ENCODE data around the gene OR4E2.

Gene OR4E2

DNA sequence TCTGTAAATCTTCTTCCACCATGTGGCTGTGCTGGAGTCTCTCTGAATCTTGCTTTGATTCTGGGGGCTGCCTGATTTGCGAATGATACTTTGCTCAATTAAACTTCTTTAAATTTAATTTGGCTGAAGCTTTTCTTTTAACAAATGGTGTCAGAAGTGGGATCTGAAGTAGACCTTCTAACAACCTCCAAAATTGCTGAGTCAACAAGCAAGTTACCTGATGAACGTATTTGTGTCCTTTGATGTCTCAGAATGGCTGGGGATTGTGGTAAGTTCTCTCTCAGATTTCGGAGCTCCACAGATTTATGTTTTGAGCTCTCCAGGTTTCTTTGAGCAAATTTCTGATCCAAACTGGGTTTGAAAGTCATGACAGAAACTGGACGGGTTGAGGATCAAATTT is 21.9 kb downstream of the OR4E2 start:
- TF ChIP-seq SIN3A (IDR thresholded peaks at IDR 0.05; ENCODE audit: borderline replicate concordance, insufficient read depth, low read length): no peak

DNA sequence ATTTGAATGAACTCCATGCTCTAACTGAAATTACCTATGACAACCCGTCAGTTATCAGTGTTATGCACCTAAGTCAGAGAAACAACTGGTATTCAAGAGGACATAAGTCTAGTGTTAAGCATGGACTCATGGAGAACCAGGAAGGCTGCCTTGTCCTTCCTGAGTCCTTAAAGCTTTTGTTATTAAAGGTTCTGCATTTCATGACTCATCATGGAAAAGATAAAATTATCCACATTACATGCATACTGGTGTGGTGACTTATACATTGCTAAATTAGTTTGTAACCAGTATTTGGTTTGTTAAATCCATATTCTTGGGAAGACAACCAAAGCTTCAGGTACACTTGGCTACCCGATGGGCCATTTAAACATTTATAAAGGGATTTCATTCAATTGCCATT is 26.4 kb downstream of the OR4E2 start:
- TF ChIP-seq, protein P1, sequence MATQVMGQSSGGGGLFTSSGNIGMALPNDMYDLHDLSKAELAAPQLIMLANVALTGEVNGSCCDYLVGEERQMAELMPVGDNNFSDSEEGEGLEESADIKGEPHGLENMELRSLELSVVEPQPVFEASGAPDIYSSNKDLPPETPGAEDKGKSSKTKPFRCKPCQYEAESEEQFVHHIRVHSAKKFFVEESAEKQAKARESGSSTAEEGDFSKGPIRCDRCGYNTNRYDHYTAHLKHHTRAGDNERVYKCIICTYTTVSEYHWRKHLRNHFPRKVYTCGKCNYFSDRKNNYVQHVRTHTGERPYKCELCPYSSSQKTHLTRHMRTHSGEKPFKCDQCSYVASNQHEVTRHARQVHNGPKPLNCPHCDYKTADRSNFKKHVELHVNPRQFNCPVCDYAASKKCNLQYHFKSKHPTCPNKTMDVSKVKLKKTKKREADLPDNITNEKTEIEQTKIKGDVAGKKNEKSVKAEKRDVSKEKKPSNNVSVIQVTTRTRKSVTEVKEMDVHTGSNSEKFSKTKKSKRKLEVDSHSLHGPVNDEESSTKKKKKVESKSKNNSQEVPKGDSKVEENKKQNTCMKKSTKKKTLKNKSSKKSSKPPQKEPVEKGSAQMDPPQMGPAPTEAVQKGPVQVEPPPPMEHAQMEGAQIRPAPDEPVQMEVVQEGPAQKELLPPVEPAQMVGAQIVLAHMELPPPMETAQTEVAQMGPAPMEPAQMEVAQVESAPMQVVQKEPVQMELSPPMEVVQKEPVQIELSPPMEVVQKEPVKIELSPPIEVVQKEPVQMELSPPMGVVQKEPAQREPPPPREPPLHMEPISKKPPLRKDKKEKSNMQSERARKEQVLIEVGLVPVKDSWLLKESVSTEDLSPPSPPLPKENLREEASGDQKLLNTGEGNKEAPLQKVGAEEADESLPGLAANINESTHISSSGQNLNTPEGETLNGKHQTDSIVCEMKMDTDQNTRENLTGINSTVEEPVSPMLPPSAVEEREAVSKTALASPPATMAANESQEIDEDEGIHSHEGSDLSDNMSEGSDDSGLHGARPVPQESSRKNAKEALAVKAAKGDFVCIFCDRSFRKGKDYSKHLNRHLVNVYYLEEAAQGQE (IDR thresholded peaks at IDR 0.05; ENCODE audit: insufficient read depth in 1 of 2, low read depth in 2 of 2, low read length in 2 of 2): no peak
- no peak for TF ChIP-seq FOXP2 (optimal IDR thresholded peaks at IDR 0.05; ENCODE audit: borderline replicate concordance, extremely low read depth, extremely low read length, insufficient read depth)
- no peak for TF ChIP-seq TAF1 (IDR thresholded peaks at IDR 0.05; ENCODE audit: borderline replicate concordance, insufficient read depth, low read length)
- no peak for TF ChIP-seq SIN3A (IDR thresholded peaks at IDR 0.05; ENCODE audit: borderline replicate concordance, insufficient read depth, low read length)
- TF ChIP-seq POLR2AphosphoS5 (IDR thresholded peaks at IDR 0.05; ENCODE audit: low read depth, low read length): no peak

DNA sequence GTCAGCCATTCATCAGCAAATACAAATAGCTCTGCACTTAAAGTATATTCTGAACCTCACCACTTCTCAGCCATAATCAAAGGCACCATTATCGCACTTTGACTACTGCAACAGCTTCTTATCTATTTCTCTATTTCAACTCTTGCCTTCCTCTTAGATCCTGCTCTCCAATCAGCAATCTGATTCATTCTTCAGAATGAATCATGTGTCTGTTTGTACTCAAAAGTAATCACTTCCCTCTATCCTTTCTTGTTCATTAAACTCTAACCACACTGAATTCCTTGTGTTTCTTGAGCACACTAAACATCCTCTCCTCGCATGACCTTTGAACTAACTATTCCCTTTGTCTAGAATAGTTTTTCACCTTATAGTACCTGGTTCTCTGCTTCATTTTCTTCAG is 32.8 kb downstream of the OR4E2 start:
- TF ChIP-seq FOXP2 (optimal IDR thresholded peaks at IDR 0.05; ENCODE audit: borderline replicate concordance, extremely low read depth, extremely low read length, insufficient read depth) (no peak), TAF1 (IDR thresholded peaks at IDR 0.05; ENCODE audit: borderline replicate concordance, insufficient read depth, low read length) (no peak), SIN3A (IDR thresholded peaks at IDR 0.05; ENCODE audit: borderline replicate concordance, insufficient read depth, low read length) (no peak), POLR2AphosphoS5 (IDR thresholded peaks at IDR 0.05; ENCODE audit: low read depth, low read length) (no peak)
- TF ChIP-seq, protein P1 (IDR thresholded peaks at IDR 0.05; ENCODE audit: insufficient read depth in 1 of 2, low read depth in 2 of 2, low read length in 2 of 2): no peak

DNA sequence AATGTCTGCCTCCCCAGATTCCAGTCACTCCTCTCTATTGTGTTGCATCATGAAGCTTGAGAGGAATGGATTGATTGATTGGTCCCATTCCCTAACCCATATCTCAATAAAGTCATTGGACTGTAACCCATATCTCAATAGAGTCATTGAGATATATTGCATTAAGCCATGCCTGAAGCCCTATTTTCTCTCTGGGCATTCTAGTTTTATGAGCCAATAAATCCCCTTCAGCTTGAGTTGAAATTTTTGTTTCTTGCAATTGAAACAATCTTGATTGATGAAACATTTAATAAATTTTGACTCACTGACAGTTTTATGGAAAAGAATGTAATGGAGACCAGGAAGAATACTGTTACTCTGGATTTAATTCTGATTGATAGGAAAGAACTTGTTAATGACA is 40.8 kb downstream of the OR4E2 start:
- TF ChIP-seq SIN3A (IDR thresholded peaks at IDR 0.05; ENCODE audit: borderline replicate concordance, insufficient read depth, low read length) (no peak), POLR2AphosphoS5 (IDR thresholded peaks at IDR 0.05; ENCODE audit: low read depth, low read length) (no peak), TAF1 (IDR thresholded peaks at IDR 0.05; ENCODE audit: borderline replicate concordance, insufficient read depth, low read length) (no peak), FOXP2 (optimal IDR thresholded peaks at IDR 0.05; ENCODE audit: borderline replicate concordance, extremely low read depth, extremely low read length, insufficient read depth) (no peak)
- TF ChIP-seq, protein P1 (IDR thresholded peaks at IDR 0.05; ENCODE audit: insufficient read depth in 1 of 2, low read depth in 2 of 2, low read length in 2 of 2): no peak

DNA sequence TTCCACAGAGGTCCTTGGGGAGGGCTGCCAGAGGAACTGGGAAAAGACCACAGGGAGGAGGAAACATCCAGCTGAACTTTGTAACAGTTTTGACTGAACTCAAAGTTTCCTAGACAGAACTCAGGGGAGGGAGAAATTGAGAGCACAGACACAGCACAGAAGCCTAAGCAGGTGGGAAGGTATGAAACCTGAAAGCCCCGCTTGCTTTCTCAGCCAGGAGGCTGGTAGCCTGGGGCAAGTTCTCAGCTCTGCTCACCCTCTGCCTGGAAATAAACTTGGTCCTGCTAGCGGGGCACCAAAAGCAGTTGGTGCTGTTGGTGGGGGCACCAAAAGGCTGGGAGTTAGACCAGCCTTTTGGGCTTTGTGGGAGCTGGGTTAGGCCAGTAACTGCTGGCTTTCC is 45.9 kb downstream of the OR4E2 start:
- TF ChIP-seq, protein P1 (IDR thresholded peaks at IDR 0.05; ENCODE audit: insufficient read depth in 1 of 2, low read depth in 2 of 2, low read length in 2 of 2): no peak
- no peak for TF ChIP-seq SIN3A (IDR thresholded peaks at IDR 0.05; ENCODE audit: borderline replicate concordance, insufficient read depth, low read length)
- TF ChIP-seq POLR2AphosphoS5 (IDR thresholded peaks at IDR 0.05; ENCODE audit: low read depth, low read length): no peak
- no peak for TF ChIP-seq TAF1 (IDR thresholded peaks at IDR 0.05; ENCODE audit: borderline replicate concordance, insufficient read depth, low read length)
- TF ChIP-seq FOXP2 (optimal IDR thresholded peaks at IDR 0.05; ENCODE audit: borderline replicate concordance, extremely low read depth, extremely low read length, insufficient read depth): no peak

All from PFSK-1 (cell line).